IPS-18a (cell line): ENCODE results near the gene ZNF580.

ENCODE experiments used
- H3K27ac ChIP-seq: one replicate; pipeline ENCODE4 v1.5.1; 2013; ENCODE audit warnings: low read length
- H3K27me3 ChIP-seq: one replicate; pipeline ENCODE4 v1.6.1; 2013; ENCODE audit warnings: mild to moderate bottlenecking, low read length; ENCODE audit not compliant: control insufficient read depth, insufficient read depth
- H3K36me3 ChIP-seq: one replicate; pipeline ENCODE4 v1.6.1; 2013; ENCODE audit warnings: low read depth, low read length; ENCODE audit not compliant: control insufficient read depth
- H3K4me1 ChIP-seq: one replicate; pipeline ENCODE4 v1.6.1; 2013; ENCODE audit warnings: low read depth, low read length; ENCODE audit not compliant: control insufficient read depth
- H3K4me3 ChIP-seq: one replicate; pipeline ENCODE4 v1.5.1; 2013; ENCODE audit warnings: low read length
- H3K9ac ChIP-seq: one replicate; pipeline ENCODE4 v1.6.1; 2013; ENCODE audit warnings: mild to moderate bottlenecking, low read length, moderate library complexity
- H3K9me3 ChIP-seq: one replicate; pipeline ENCODE4 v1.6.1; 2013; ENCODE audit warnings: low read depth, low read length; ENCODE audit not compliant: control insufficient read depth

ZNF580 gene

GRCh38 chr19:55688422-55689218 lies 47.8 kb downstream of the ZNF580 start:
- Histone ChIP-seq H3K27me3 (no peaks in the 10 kb centered on the region), H3K4me3 (no peak overlapping the region), H3K9me3 (no peaks in the 10 kb centered on the region), H3K36me3 (peaks cover 31% of the 10 kb centered on the region), H3K27ac (no peak overlapping the region), H3K9ac (no peak overlapping the region), H3K4me1 (no peaks in the 10 kb centered on the region)

- no peak overlapping the region for H3K27ac ChIP-seq
- no peaks in the 10 kb centered on the region for H3K27me3 ChIP-seq
- H3K4me3 ChIP-seq, result no peak overlapping the region
- H3K9ac ChIP-seq, result no peak overlapping the region
- H3K9me3 ChIP-seq, result no peaks in the 10 kb centered on the region
- H3K4me1 ChIP-seq, result no peaks in the 10 kb centered on the region
- H3K36me3 ChIP-seq, result peaks cover 27% of the 10 kb centered on the region
Observed at GRCh38 chr19:55689411-55690108, 48.8 kb downstream of the ZNF580 start.

GRCh38 chr19:55690109-55690768 lies 49.4 kb downstream of the ZNF580 start:
- Histone ChIP-seq H3K27ac (no peak overlapping the region), H3K27me3 (no peaks in the 10 kb centered on the region), H3K4me3 (no peak overlapping the region), H3K36me3 (peaks cover 33% of the 10 kb centered on the region), H3K9me3 (no peaks in the 10 kb centered on the region), H3K4me1 (no peaks in the 10 kb centered on the region), H3K9ac (no peak overlapping the region)

- Histone ChIP-seq H3K27ac (no peak overlapping the region), H3K36me3 (peaks cover 31% of the 10 kb centered on the region), H3K4me3 (no peak overlapping the region), H3K9ac (no peak overlapping the region), H3K27me3 (no peaks in the 10 kb centered on the region), H3K4me1 (no peaks in the 10 kb centered on the region), H3K9me3 (no peaks in the 10 kb centered on the region)
Observed at GRCh38 chr19:55690769-55691545, 50.2 kb downstream of the ZNF580 start.

GRCh38 chr19:55691561-55692481 lies 51.0 kb downstream of the ZNF580 start:
- H3K4me1 ChIP-seq, result no peaks in the 10 kb centered on the region
- no peaks in the 10 kb centered on the region for H3K9me3 ChIP-seq
- no peaks in the 10 kb centered on the region for H3K27me3 ChIP-seq
- peaks cover 31% of the 10 kb centered on the region for H3K36me3 ChIP-seq
- H3K4me3 ChIP-seq, result no peak overlapping the region
- H3K27ac ChIP-seq, result no peak overlapping the region
- H3K9ac ChIP-seq, result no peak overlapping the region

GRCh38 chr19:55692681-55693081 lies 51.9 kb downstream of the ZNF580 start:
- H3K36me3 ChIP-seq, result peaks cover 31% of the 10 kb centered on the region

More at GRCh38 chr19:55692681-55693081, 51.9 kb downstream of the ZNF580 start:
- Histone ChIP-seq H3K9ac (no peak overlapping the region), H3K4me1 (no peaks in the 10 kb centered on the region), H3K4me3 (no peak overlapping the region), H3K9me3 (no peaks in the 10 kb centered on the region), H3K27ac (no peak overlapping the region), H3K27me3 (no peaks in the 10 kb centered on the region)
